ENCODE results near the gene TLN1. TPM values are rescaled to one million over a fixed set of nuclear protein-coding genes. Genes with fewer than 3 reads are reported as not detected.

The TLN1 gene
- total and polyA plus RNA-seq, 8 donors = 64.5 to 141 (median 81.0) TPM

DNA sequence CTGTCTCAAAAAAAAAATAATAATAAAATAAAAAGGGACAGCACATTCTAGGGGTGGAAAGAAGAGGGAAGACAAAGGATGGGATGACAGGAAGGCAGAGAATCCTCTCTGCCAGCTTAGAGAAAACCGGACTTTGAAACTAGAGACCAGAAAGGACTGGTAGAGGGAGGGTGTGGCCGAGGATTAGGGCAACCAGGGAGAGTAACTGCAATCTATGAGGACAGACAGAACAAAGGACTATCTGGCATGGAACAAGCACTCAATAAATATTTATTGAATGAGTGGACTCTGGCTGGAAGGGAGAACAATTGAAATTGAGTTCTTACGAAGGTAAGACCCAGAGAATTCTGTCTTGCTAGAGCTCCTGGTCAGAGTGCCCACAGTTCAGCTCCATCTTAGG, 14.6 kb upstream of the TLN1 start:
- Histone ChIP-seq H3K9me3 (no peaks in the 10 kb centered on the region), H3K36me3 (peaks cover 0 to 35% (median 10%) of the 10 kb centered on the region in 3 donors), H3K27ac (peak overlapping the region in 1 of 4 donors; percentile 29), H3K4me3 (peak overlapping the region in 2 of 4 donors; percentile 68 to 89), H3K4me1 (peaks cover 8 to 20% (median 15%) of the 10 kb centered on the region in 3 donors), H3K27me3 (no peaks in the 10 kb centered on the region)
- TF ChIP-seq CTCF (IDR thresholded peaks at IDR 0.05) = no peak
- 4 to 15% methylated on average over 3 of the region's 3 CpGs for WGBS, 2 donors
- DNase-seq = no peak
- no peak for FAIRE-seq
- intact Hi-C loops (cut with DNase I) = no loop called here
- ATAC-seq = no peak

DNA sequence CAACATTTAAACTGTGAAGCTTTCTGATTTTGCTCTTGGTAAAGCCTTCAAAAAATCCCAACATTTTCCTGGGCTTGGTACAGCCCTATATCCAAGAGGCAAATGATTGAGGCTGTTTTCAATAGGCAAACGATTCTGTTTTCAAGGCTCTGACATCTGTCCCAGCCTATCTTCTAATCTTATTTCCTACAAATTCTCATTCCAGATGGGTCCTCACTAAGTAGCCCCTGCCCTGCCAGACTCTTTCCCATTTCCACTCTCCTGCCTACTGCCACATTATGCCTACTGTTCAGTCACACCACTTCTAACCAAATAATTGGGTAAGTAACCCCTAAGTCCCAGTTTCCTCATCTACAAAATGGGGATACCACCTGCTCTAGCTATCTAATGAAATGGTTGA, 13.6 kb upstream of the TLN1 start:
- H3K4me1 ChIP-seq = peaks cover 8 to 20% (median 15%) of the 10 kb centered on the region in 3 donors

DNA sequence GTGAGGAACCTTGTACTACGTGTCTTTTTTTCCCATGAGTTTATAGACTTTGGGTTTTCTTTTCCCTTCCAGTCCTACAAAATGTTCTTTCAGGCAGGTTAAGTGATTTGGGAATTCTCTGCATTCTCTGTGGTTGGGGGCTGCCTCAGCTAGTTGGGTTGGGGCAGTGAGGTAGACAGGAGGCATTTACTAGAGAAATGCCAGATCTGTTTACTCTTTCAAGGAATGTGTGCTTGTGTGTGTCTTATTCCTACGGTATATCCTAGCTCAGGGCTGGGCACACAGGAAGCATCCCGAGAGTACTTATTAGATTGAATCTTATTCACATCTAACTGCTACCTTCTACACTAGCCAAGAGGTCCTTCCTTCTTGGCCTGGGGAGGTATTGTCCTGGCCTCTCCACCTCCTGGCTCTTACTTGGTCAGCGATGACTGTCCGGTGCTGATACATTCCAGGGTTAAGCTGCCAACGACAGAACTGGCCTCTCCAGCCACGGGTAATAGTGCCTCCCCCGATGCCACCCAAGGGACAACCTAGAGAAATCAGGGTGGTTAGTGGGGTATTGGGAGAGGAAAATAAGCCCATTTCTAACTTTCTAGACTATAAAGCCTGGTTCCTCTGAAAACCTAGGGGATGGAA, 12.0 kb upstream of the TLN1 start:
- 77 to 80% methylated on average over 8 of the region's 8 CpGs for WGBS, 2 donors
- no peak for TF ChIP-seq CTCF (IDR thresholded peaks at IDR 0.05)
- Histone ChIP-seq H3K4me1 (peaks cover 8 to 17% (median 10%) of the 10 kb centered on the region in 3 donors), H3K9me3 (no peaks in the 10 kb centered on the region), H3K27ac (no peak overlapping the region), H3K36me3 (peaks cover 0 to 41% (median 21%) of the 10 kb centered on the region in 3 donors), H3K4me3 (no peak overlapping the region), H3K27me3 (no peaks in the 10 kb centered on the region)
- ATAC-seq = no peak
- no peak for DNase-seq
- intact Hi-C loops (cut with DNase I) = no loop called here
- FAIRE-seq = no peak

More for the DNA sequence above, 13.6 kb upstream of the TLN1 start:
- Histone ChIP-seq H3K4me3 (peak overlapping the region in 1 of 4 donors; percentile 68), H3K27ac (no peak overlapping the region), H3K36me3 (peaks cover 0 to 31% (median 10%) of the 10 kb centered on the region in 3 donors), H3K27me3 (no peaks in the 10 kb centered on the region), H3K9me3 (no peaks in the 10 kb centered on the region)
- ATAC-seq (no peak), FAIRE-seq (no peak), DNase-seq (no peak)
- no peak for TF ChIP-seq CTCF (IDR thresholded peaks at IDR 0.05)
- WGBS, 2 donors = 13 to 20% methylated on average over 1 of the region's 1 CpG
- intact Hi-C loops (cut with DNase I) = no loop called here

DNA sequence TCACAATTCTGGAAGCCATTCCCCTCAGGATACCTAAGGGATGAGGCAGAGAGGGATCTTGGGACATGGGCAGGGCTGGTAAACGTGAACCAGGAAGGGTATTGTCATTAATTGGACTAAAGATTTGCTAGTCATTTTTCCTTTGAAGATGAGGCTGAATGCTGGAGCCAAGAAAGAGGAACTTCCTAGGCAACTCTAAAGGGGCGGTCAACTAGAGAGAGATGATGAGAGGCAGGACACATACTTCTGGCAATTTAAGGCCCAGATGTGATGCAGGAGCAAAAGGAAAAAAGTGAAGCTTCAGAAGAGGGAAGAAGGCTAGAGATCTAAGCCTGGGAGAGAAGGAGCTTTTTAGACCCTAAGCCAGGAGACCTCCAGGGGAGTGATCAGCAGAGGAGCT, 11.5 kb upstream of the TLN1 start:
- Histone ChIP-seq H3K4me3 (no peak overlapping the region), H3K27me3 (no peaks in the 10 kb centered on the region), H3K36me3 (peaks cover 0 to 46% (median 26%) of the 10 kb centered on the region in 3 donors), H3K4me1 (peaks cover 8 to 17% (median 10%) of the 10 kb centered on the region in 3 donors), H3K9me3 (no peaks in the 10 kb centered on the region), H3K27ac (no peak overlapping the region)
- FAIRE-seq = no peak
- DNase-seq = no peak
- WGBS, 2 donors = 65 to 70% methylated on average over 2 of the region's 2 CpGs
- no peak for ATAC-seq
- no peak for TF ChIP-seq CTCF (IDR thresholded peaks at IDR 0.05)
- intact Hi-C loops (cut with DNase I) = no loop called here

GRCh38 chr9:35741740-35742139, 9.7 kb upstream of the TLN1 start:
- DNase-seq = no peak
- no peaks in the 10 kb centered on the region for H3K9me3 ChIP-seq
- H3K27me3 ChIP-seq = no peaks in the 10 kb centered on the region
- no peak for FAIRE-seq
- no peak overlapping the region for H3K4me3 ChIP-seq
- H3K36me3 ChIP-seq = peaks cover 0 to 63% (median 40%) of the 10 kb centered on the region in 3 donors
- 88 to 90% methylated on average over 7 of the region's 7 CpGs for WGBS, 2 donors
- no peak overlapping the region for H3K27ac ChIP-seq
- intact Hi-C loops (cut with DNase I) = no loop called here
- ATAC-seq = no peak
- no peak for TF ChIP-seq CTCF (IDR thresholded peaks at IDR 0.05)
- H3K4me1 ChIP-seq = peaks cover 8 to 17% (median 10%) of the 10 kb centered on the region in 3 donors
